Endothelial cell of umbilical vein (primary cell): ENCODE results near the gene PLA2G15.

Experiments
- CTCF ChIP-seq, 2 donors: IDR thresholded peaks; 1 replicate in 1 of 2; 2 replicates in 1 of 2; pipeline ENCODE4 v1.5.1; 2011; ENCODE audit warnings: low read length in 2 of 2, mild to moderate bottlenecking in 2 of 2, moderate library complexity in 2 of 2, control low read depth in 1 of 2, inconsistent platforms in 1 of 2, low read depth in 1 of 2; ENCODE audit not compliant: insufficient read depth in 1 of 2; ENCODE audit errors: extremely low read depth in 1 of 2
- FOS ChIP-seq: IDR thresholded peaks from 2 replicates; pipeline ENCODE4 v1.6.1; 2011; ENCODE audit warnings: mild to moderate bottlenecking, low read length, moderate library complexity, borderline replicate concordance; ENCODE audit not compliant: insufficient read depth
- GATA2 ChIP-seq: IDR thresholded peaks from 2 replicates; pipeline ENCODE4 v1.7.0; 2011; ENCODE audit warnings: low read depth, mild to moderate bottlenecking, moderate library complexity, mixed read lengths, low read length; ENCODE audit not compliant: insufficient read length, insufficient read depth
- JUN ChIP-seq: IDR thresholded peaks from 2 replicates; pipeline ENCODE4 v1.6.1; 2011; ENCODE audit warnings: borderline replicate concordance, low read depth; ENCODE audit not compliant: insufficient read length, insufficient read depth
- MAX ChIP-seq: IDR thresholded peaks from 2 replicates; pipeline ENCODE4 v1.6.1; 2011; ENCODE audit not compliant: insufficient read depth, insufficient read length
- POLR2A ChIP-seq: IDR thresholded peaks from 2 replicates; pipeline ENCODE4 v1.6.1; 2012; ENCODE audit warnings: low read depth, mild to moderate bottlenecking, control low read depth, low read length
- POLR2AphosphoS5 ChIP-seq: IDR thresholded peaks from 2 replicates; pipeline ENCODE4 v1.6.1; 2012; ENCODE audit warnings: low read depth, mild to moderate bottlenecking, control low read depth, low read length, moderate library complexity; ENCODE audit not compliant: insufficient read depth

- TF ChIP-seq GATA2 = no peak
- TF ChIP-seq CTCF (IDR thresholded peaks at IDR 0.05; ENCODE audit: extremely low read depth in 1 of 2, insufficient read depth in 1 of 2, low read depth in 1 of 2, low read length in 2 of 2) = no peak
- TF ChIP-seq POLR2AphosphoS5 = no peak
- no peak for TF ChIP-seq POLR2A
- TF ChIP-seq JUN = no peak
- no peak for TF ChIP-seq MAX
- TF ChIP-seq FOS = no peak
These were observed 36.3 kb downstream of the PLA2G15 start for GRCh38 chr16:68281368-68282063.
